Ascending aorta (tissue), 2 donors: ENCODE measurements around the gene HOXD12. TPM values are rescaled to one million over a fixed set of nuclear protein-coding genes. Genes with fewer than 3 reads are reported as not detected.

ENCODE experiments used
- DNase-seq, 2 donors: peaks; one replicate each; pipeline ENCODE4 v3.0.0-alpha.2; 2019; ENCODE audit warnings: low spot score in 2 of 2
- H3K27ac ChIP-seq, 2 donors: fragments of 200-600 bp; sonication (generic); one replicate each; pipeline ENCODE4 v1.5.1; 2016 to 2017; ENCODE audit warnings: mild to moderate bottlenecking in 1 of 2
- H3K27me3 ChIP-seq: fragments of 200-600 bp; sonication (generic); one replicate; pipeline ENCODE4 v1.5.1; 2017
- H3K36me3 ChIP-seq, 2 donors: fragments of 200-600 bp; sonication (generic); one replicate each; pipeline ENCODE4 v1.5.1; 2016
- H3K4me1 ChIP-seq, 2 donors: fragments of 200-600 bp; sonication (generic); one replicate each; pipeline ENCODE4 v1.5.1; 2016 to 2017; ENCODE audit warnings: mild to moderate bottlenecking in 1 of 2
- H3K4me3 ChIP-seq, 2 donors: fragments of 200-600 bp; sonication (generic); one replicate each; pipeline ENCODE4 v1.5.1; 2016 to 2017; ENCODE audit warnings: mild to moderate bottlenecking in 1 of 2
- H3K9me3 ChIP-seq, 2 donors: fragments of 200-600 bp; sonication (generic); one replicate each; pipeline ENCODE4 v1.5.1; 2016
- CTCF ChIP-seq, 3 experiments: fragments of 200-600 bp in 2 of 3; fragments of 450-650 bp in 1 of 3; sonication (generic) in 2 of 3; IDR thresholded peaks; one replicate each; pipeline ENCODE4 v1.5.1; 2016 to 2019; ENCODE audit warnings: antibody characterized with exemption in 3 of 3, mild to moderate bottlenecking in 1 of 3, moderate library complexity in 1 of 3
- intact Hi-C: fragments of 100-400 bp; cut with DNase I; formaldehyde crosslinking; loops from one replicate; pipeline ENCODE4 v1.15.1; 2023
- total RNA-seq: library from RNA; depleted of rRNA; stranded (reverse); fragments of >200 nt; gene quantifications from one replicate; pipeline ENCODE4 v1.1.0, GENCODE V29; 2016

The HOXD12 gene
- total RNA-seq, 1 donor from 2014 or later = not detected

GRCh38 chr2:176125772-176126054 is 26.1 kb downstream of the HOXD12 start:
- Histone ChIP-seq H3K4me3 (no peak overlapping the region), H3K27me3 (peaks cover 5% of the 10 kb centered on the region), H3K9me3 (no peaks in the 10 kb centered on the region), H3K27ac (no peak overlapping the region), H3K4me1 (peaks cover 11 to 14% of the 10 kb centered on the region in 2 donors), H3K36me3 (no peaks in the 10 kb centered on the region)
- intact Hi-C loops = loop anchor here (2.0 to 10.0 kb wide), 5 partner anchors 527 to 1209 kb away; no protein-coding TSS in a partner anchor
- no peak for TF ChIP-seq CTCF (IDR thresholded peaks at IDR 0.05)
- peak in 1 of 2 donors; percentile 3 for DNase-seq

DNA sequence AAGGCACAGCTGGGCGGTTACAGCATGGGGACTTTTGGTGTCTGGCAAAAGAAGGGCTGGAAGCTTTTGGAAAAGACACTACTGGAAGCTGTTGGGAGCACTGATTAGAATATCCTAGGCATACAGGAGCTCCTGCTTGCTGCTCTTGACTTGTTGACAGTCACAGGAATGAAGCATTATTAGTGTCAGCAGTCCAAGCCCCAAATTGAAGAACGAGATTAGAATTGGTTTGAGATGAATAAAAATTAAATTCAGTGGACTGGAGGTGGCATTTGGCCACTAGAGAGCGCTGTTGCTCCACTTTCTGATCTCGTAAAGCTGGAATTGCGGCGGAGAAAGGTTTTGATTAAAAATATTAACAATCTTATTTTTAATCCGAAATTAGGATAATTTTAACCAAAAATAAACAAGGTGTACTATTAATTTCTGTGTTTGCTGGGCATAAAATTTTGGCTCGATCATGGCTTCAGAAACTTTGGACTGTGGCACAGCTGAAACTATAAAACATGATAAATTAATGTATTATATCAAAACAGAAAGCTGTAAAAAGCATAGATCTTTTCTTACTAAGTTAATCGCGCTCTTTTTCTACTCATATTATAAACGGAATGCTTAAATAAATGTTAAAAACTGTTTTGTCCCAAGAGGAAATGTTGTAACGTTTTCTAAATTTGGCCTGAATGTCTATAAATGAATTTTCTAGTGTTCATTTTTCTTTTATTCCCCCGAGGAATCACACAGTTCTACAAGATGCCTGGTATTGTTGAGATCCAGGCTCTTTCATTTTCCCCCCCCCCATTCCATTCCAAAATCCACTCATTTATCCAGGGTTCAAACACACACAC is 27.6 kb downstream of the HOXD12 start:
- peaks cover 10 to 17% of the 10 kb centered on the region in 2 donors for H3K4me1 ChIP-seq
- intact Hi-C loops = loop anchor here (1.0 to 10.0 kb wide), 6 partner anchors 511 to 1208 kb away; no protein-coding TSS in a partner anchor
- H3K4me3 ChIP-seq = no peak overlapping the region

GRCh38 chr2:176127774-176128072 is 28.1 kb downstream of the HOXD12 start:
- no peak for DNase-seq
- H3K36me3 ChIP-seq = no peaks in the 10 kb centered on the region
- peaks cover 5 to 12% of the 10 kb centered on the region in 2 donors for H3K4me1 ChIP-seq
- H3K27ac ChIP-seq = no peak overlapping the region
- intact Hi-C loops = loop anchor here (1.0 to 10.0 kb wide), 6 partner anchors 511 to 1207 kb away; no protein-coding TSS in a partner anchor
- no peaks in the 10 kb centered on the region for H3K27me3 ChIP-seq
- no peak overlapping the region for H3K4me3 ChIP-seq
- no peak for TF ChIP-seq CTCF (IDR thresholded peaks at IDR 0.05)
- H3K9me3 ChIP-seq = no peaks in the 10 kb centered on the region

More for the DNA sequence above, 27.6 kb downstream of the HOXD12 start:
- Histone ChIP-seq H3K36me3 (no peaks in the 10 kb centered on the region), H3K27ac (no peak overlapping the region), H3K9me3 (no peaks in the 10 kb centered on the region), H3K27me3 (no peaks in the 10 kb centered on the region)
- TF ChIP-seq CTCF (IDR thresholded peaks at IDR 0.05) = peak; percentile 78 to 89 (median 86)
- DNase-seq = peak in 1 of 2 donors; percentile 81

DNA sequence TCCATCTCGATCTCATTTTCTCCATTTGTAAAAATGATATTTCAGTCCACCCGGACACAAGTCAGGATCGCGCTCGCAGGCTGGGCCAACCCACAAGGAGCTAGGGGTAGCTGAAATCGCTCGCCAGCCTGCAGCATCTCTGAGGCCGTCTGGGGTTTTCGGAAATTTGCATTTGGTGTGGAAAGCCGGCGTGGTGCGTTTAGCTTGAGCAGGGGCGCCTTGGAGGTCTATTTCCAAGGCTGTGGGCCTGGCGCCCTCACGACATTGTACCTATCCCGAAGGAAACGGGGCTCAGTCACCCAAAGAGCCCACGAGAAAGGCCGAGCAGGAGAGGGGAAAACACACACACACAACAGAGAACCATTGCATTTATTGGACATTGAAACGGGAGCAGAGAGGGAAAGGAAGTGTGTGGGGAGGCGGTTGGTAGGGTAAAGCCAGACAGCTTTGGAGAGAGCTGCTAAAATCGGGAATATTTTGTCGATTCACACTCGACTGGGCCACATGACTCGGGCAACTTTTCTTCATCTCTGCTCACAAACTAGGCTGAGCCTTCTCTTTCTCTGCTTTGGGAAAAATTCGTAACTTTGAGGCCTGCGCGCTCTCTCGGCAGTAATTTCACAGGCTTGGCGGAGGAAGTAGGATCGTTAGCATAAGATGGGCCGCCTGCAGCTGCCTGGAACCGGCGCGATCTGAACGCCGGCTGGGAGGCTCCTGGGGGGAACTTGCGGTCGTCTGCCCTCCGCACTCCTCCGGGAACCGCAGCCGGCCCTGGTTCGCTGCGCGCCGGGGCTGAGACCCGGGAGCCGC is 28.8 kb downstream of the HOXD12 start:
- Histone ChIP-seq H3K27me3 (no peaks in the 10 kb centered on the region), H3K27ac (peak overlapping the region; percentile 89 to 96), H3K36me3 (no peaks in the 10 kb centered on the region), H3K4me3 (peak overlapping the region; percentile 61 to 88), H3K9me3 (no peaks in the 10 kb centered on the region), H3K4me1 (peaks cover 0 to 6% of the 10 kb centered on the region in 2 donors)
- peak in 1 of 2 donors; percentile 63 for DNase-seq
- intact Hi-C loops = loop anchor here (5.0 to 10.0 kb wide), 4 partner anchors 684 to 1206 kb away; no protein-coding TSS in a partner anchor
- TF ChIP-seq CTCF (IDR thresholded peaks at IDR 0.05) = no peak

GRCh38 chr2:176128982-176129796 is 29.6 kb downstream of the HOXD12 start, which contains the start of gene HOXD8:
HOXD8 (plus strand) TSS chr2:176129705; CDS start chr2:176130367, 662 bp downstream.
- peak within 1 kb of the TSS; percentile 61 to 88 for H3K4me3 ChIP-seq
- H3K27me3 ChIP-seq = no peaks in the 10 kb centered on the region
- no peak for TF ChIP-seq CTCF (IDR thresholded peaks at IDR 0.05)
- no peaks in the 10 kb centered on the region for H3K36me3 ChIP-seq
- peak in 1 of 2 donors; percentile 81 for DNase-seq
- peak within 1 kb of the TSS; percentile 89 to 96 for H3K27ac ChIP-seq
- H3K4me1 ChIP-seq = peaks cover 0 to 5% of the 10 kb centered on the region in 2 donors
- no peaks in the 10 kb centered on the region for H3K9me3 ChIP-seq
- intact Hi-C loops = loop anchor here (5.0 to 10.0 kb wide), 4 partner anchors 683 to 1206 kb away; no protein-coding TSS in a partner anchor
